PFSK-1 (cell line): ENCODE data around the gene TNFRSF21.

Experiments used
- FOXP2 ChIP-seq: optimal IDR thresholded peaks from 2 replicates; pipeline ENCODE3; 2011; ENCODE audit warnings: borderline replicate concordance, control low read depth, inconsistent platforms; ENCODE audit not compliant: insufficient read depth; ENCODE audit errors: extremely low read length, extremely low read depth
- POLR2AphosphoS5 ChIP-seq: IDR thresholded peaks from 2 replicates; pipeline ENCODE4 v1.6.1; 2012; ENCODE audit warnings: low read depth, mild to moderate bottlenecking, control low read depth, low read length, moderate library complexity
- REST ChIP-seq, 2 experiments: IDR thresholded peaks; 2 replicates each; pipeline versions ENCODE4 v1.6.1 to v1.8.0; 2011 to 2012; ENCODE audit warnings: low read depth in 2 of 2, low read length in 2 of 2, control low read depth in 1 of 2, inconsistent platforms in 1 of 2, mild to moderate bottlenecking in 1 of 2, moderate library complexity in 1 of 2; ENCODE audit not compliant: insufficient read depth in 1 of 2
- SIN3A ChIP-seq: IDR thresholded peaks from 2 replicates; pipeline ENCODE4 v1.6.1; 2012; ENCODE audit warnings: mild to moderate bottlenecking, low read length, moderate library complexity, borderline replicate concordance; ENCODE audit not compliant: insufficient read depth
- TAF1 ChIP-seq: IDR thresholded peaks from 2 replicates; pipeline ENCODE4 v1.6.1; 2012; ENCODE audit warnings: low read length, control low read depth, borderline replicate concordance; ENCODE audit not compliant: insufficient read depth

The TNFRSF21 gene

GRCh38 chr6:47264775-47265184, 44.9 kb downstream of the TNFRSF21 start:
- no peak for TF ChIP-seq TAF1
- TF ChIP-seq SIN3A: no peak
- TF ChIP-seq REST (IDR thresholded peaks at IDR 0.05; ENCODE audit: insufficient read depth in 1 of 2, low read depth in 2 of 2, low read length in 2 of 2): no peak
- no peak for TF ChIP-seq POLR2AphosphoS5
- no peak for TF ChIP-seq FOXP2

DNA sequence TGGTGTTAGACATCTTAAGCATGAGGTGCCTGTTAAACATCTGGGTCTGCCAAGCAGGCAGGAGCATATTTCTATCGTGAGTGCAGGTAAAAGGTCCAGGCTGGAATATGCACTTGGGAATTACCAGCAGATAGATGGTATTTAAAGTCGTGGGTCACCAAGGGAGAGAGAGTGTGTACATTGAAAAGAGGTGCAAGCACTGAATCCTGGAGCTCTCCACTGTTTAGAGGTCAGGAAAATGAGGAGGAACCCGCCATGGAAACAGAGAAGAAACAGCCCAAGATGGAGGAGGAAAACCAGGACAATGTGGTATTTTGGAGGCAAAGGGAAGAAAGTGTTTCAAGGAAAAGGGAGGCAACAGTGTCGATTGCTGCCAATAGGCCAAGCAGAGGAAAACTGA, 46.4 kb downstream of the TNFRSF21 start:
- TF ChIP-seq FOXP2 (no peak), POLR2AphosphoS5 (no peak), SIN3A (no peak), TAF1 (no peak), REST (IDR thresholded peaks at IDR 0.05; ENCODE audit: insufficient read depth in 1 of 2, low read depth in 2 of 2, low read length in 2 of 2) (no peak)

DNA sequence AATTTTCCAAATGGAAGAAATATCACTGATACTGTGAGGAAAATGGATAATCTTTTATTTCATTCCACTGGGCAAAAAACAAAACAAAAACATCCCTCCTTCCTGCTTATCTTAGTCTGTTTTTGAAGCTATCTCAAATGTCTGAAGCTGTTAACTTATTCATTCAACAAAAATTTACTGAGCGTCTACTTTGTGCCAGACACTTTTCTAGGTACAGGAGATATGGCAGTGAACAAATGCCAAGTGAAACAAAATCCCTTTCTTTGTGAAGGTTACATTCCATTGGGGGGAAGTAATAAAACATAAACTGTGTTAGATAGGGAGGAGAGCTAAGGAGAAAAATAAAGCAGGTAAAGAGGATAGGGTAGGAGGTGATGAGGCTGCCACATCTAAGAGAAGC, 47.5 kb downstream of the TNFRSF21 start:
- TF ChIP-seq SIN3A (no peak), REST (IDR thresholded peaks at IDR 0.05; ENCODE audit: insufficient read depth in 1 of 2, low read depth in 2 of 2, low read length in 2 of 2) (no peak), POLR2AphosphoS5 (no peak), FOXP2 (no peak), TAF1 (no peak)

- TF ChIP-seq FOXP2 (no peak), TAF1 (no peak), SIN3A (no peak), POLR2AphosphoS5 (no peak), REST (IDR thresholded peaks at IDR 0.05; ENCODE audit: insufficient read depth in 1 of 2, low read depth in 2 of 2, low read length in 2 of 2) (no peak)
These were observed 48.5 kb downstream of the TNFRSF21 start for GRCh38 chr6:47261191-47261590.

GRCh38 chr6:47260021-47260420, 49.7 kb downstream of the TNFRSF21 start:
- TF ChIP-seq TAF1: no peak
- TF ChIP-seq REST (IDR thresholded peaks at IDR 0.05; ENCODE audit: insufficient read depth in 1 of 2, low read depth in 2 of 2, low read length in 2 of 2): no peak
- TF ChIP-seq FOXP2: no peak
- TF ChIP-seq POLR2AphosphoS5: no peak
- TF ChIP-seq SIN3A: no peak
